Left ventricle myocardium inferior (tissue), 1 donor: Measurements from ENCODE around the gene PDCD4. TPM values are rescaled to one million over a fixed set of nuclear protein-coding genes. Genes with fewer than 3 reads are reported as not detected.

Source experiments
- DNase-seq: peaks from one replicate; pipeline ENCODE4 v3.0.0-alpha.2; 2020
- H3K27ac ChIP-seq: fragments of 200-600 bp; replicated peaks from 2 replicates; pipeline ENCODE4 v1.8.0; 2021
- H3K27me3 ChIP-seq: fragments of 200-600 bp; 2 replicates; pipeline ENCODE4 v1.8.0; 2021; ENCODE audit warnings: low read depth
- H3K36me3 ChIP-seq: fragments of 200-600 bp; 2 replicates; pipeline ENCODE4 v1.8.0; 2021
- H3K4me1 ChIP-seq: fragments of 200-600 bp; 2 replicates; pipeline ENCODE4 v1.8.0; 2021
- H3K4me3 ChIP-seq: fragments of 200-600 bp; 2 replicates; pipeline ENCODE4 v1.8.0; 2021; ENCODE audit warnings: mild to moderate bottlenecking, moderate library complexity
- H3K9me3 ChIP-seq: fragments of 200-600 bp; replicated peaks from 2 replicates; pipeline ENCODE4 v1.8.0; 2021
- CTCF ChIP-seq: fragments of 200-600 bp; IDR thresholded peaks from 2 replicates; pipeline ENCODE4 v1.8.0; 2021; ENCODE audit warnings: antibody characterized with exemption, mild to moderate bottlenecking, borderline replicate concordance
- intact Hi-C: fragments of 100-400 bp; cut with micrococcal nuclease; formaldehyde crosslinking; loops from one replicate; pipeline ENCODE4 v1.11.0; 2022
- total RNA-seq: library from RNA; stranded (reverse); fragmentation: NEBNext Ultra II Directional; extraction: Animal tissue kit (Norgen Biotek cat#: 25700); gene quantifications from one replicate; pipeline ENCODE4 v1.2.1, GENCODE V29; 2021
- donor health status: DM: no; HTN: yes; CAD: no; lungs with severe emphysema.

The PDCD4 gene
- total RNA-seq, 1 donor from 2014 or later = 86.5 TPM

- no peak for DNase-seq
- Histone ChIP-seq H3K9me3 (no peaks in the 10 kb centered on the region), H3K4me3 (no peak overlapping the region), H3K4me1 (peaks cover 16% of the 10 kb centered on the region), H3K27me3 (no peaks in the 10 kb centered on the region), H3K27ac (no peak overlapping the region), H3K36me3 (no peaks in the 10 kb centered on the region)
- intact Hi-C loops = no loop called here
- no peak for TF ChIP-seq CTCF
These were observed 24.4 kb upstream of the PDCD4 start for GRCh38 chr10:110847374-110847773.

GRCh38 chr10:110848106-110848505 is 23.6 kb upstream of the PDCD4 start:
- intact Hi-C loops = no loop called here
- Histone ChIP-seq H3K36me3 (no peaks in the 10 kb centered on the region), H3K4me1 (peaks cover 13% of the 10 kb centered on the region), H3K27me3 (no peaks in the 10 kb centered on the region), H3K4me3 (no peak overlapping the region), H3K9me3 (no peaks in the 10 kb centered on the region), H3K27ac (no peak overlapping the region)
- no peak for DNase-seq
- no peak for TF ChIP-seq CTCF

GRCh38 chr10:110850099-110850498 is 21.6 kb upstream of the PDCD4 start:
- TF ChIP-seq CTCF = no peak
- no peak overlapping the region for H3K27ac ChIP-seq
- H3K27me3 ChIP-seq = no peaks in the 10 kb centered on the region
- DNase-seq = no peak
- H3K4me3 ChIP-seq = no peak overlapping the region
- intact Hi-C loops = no loop called here
- no peaks in the 10 kb centered on the region for H3K36me3 ChIP-seq
- peaks cover 7% of the 10 kb centered on the region for H3K4me1 ChIP-seq
- no peaks in the 10 kb centered on the region for H3K9me3 ChIP-seq

GRCh38 chr10:110851020-110851612 is 20.6 kb upstream of the PDCD4 start:
- Histone ChIP-seq H3K4me3 (no peak overlapping the region), H3K4me1 (peaks cover 7% of the 10 kb centered on the region), H3K27me3 (no peaks in the 10 kb centered on the region), H3K36me3 (no peaks in the 10 kb centered on the region), H3K27ac (no peak overlapping the region), H3K9me3 (no peaks in the 10 kb centered on the region)
- no peak for TF ChIP-seq CTCF
- intact Hi-C loops = no loop called here
- no peak for DNase-seq

GRCh38 chr10:110852255-110852896 is 19.4 kb upstream of the PDCD4 start:
- H3K4me3 ChIP-seq = no peak overlapping the region
- H3K27me3 ChIP-seq = no peaks in the 10 kb centered on the region
- peaks cover 6% of the 10 kb centered on the region for H3K4me1 ChIP-seq
- H3K36me3 ChIP-seq = no peaks in the 10 kb centered on the region
- TF ChIP-seq CTCF = no peak
- DNase-seq = no peak
- intact Hi-C loops = no loop called here
- no peaks in the 10 kb centered on the region for H3K9me3 ChIP-seq
- no peak overlapping the region for H3K27ac ChIP-seq
